HepG2 (cell line): ENCODE results near the gene NACC2. TPM values are rescaled to one million over a fixed set of nuclear protein-coding genes. Genes with fewer than 3 reads are reported as not detected.

Experiments
- ATAC-seq: fragments of 200-7000 bp; cut with Tn5 transposase; 3 replicates; pipeline ENCODE4 v1.9.1; 2020; ENCODE audit warnings: mild to moderate bottlenecking, moderate library complexity
- BruUV-seq: library from RNA; stranded (reverse); fragments of 400-500 nt; replicated peaks from 2 replicates; lab custom pipeline; 2021; lab: Mats Ljungman, UMichigan
- CTCF ChIA-PET: fragments of 300-600 bp; formaldehyde crosslinking; extraction: SDS; loops from one replicate; lab custom pipeline; 2021; ENCODE audit warnings: low total read pairs, inconsistent platforms, low intra/inter-chr PET ratio; lab: Yijun Ruan, JAX
- POLR2A ChIA-PET: fragments of 350-600 bp; sonication (Branson Sonifier 250); formaldehyde crosslinking; loops from one replicate; lab custom pipeline; 2020; ENCODE audit warnings: antibody characterized with exemption, inconsistent platforms; lab: Yijun Ruan, JAX
- DNase-seq: peaks from one replicate; pipeline ENCODE4 v3.0.0-alpha.2; 2015; ENCODE audit warnings: low spot score
- FAIRE-seq: peaks from 3 replicates; lab custom pipeline; 2011; peaks lifted over from hg19 to GRCh38; lab: Jason Lieb, UNC
- H2AFZ ChIP-seq: one replicate; pipeline ENCODE4 v1.6.1; 2011; ENCODE audit warnings: low read length, inconsistent platforms
- H3K27ac ChIP-seq: fragments of 300-600 bp; 3 replicates; pipeline ENCODE4 v1.8.0; 2011; ENCODE audit warnings: mixed run types, mild to moderate bottlenecking, mixed read lengths, low read length, inconsistent platforms; ENCODE audit not compliant: insufficient read depth; ENCODE audit errors: extremely low read length
- H3K27me3 ChIP-seq, 2 experiments: fragments of 200-600 bp in 1 of 2; 2 replicates in 1 of 2; 3 replicates in 1 of 2; pipeline versions ENCODE4 v1.6.0 to v1.8.0; 2011; ENCODE audit warnings: low read length in 2 of 2, mild to moderate bottlenecking in 2 of 2, moderate library complexity in 2 of 2, inconsistent platforms in 1 of 2; ENCODE audit not compliant: insufficient read depth in 2 of 2, control insufficient read depth in 1 of 2
- H3K36me3 ChIP-seq, 2 experiments: fragments of 200-600 bp in 1 of 2; replicated peaks in 1 of 2; 2 replicates in 1 of 2; 3 replicates in 1 of 2; pipeline versions ENCODE4 v1.5.1 to v1.8.0; 2011; ENCODE audit warnings: low read length in 2 of 2, inconsistent platforms in 1 of 2; ENCODE audit not compliant: insufficient read depth in 2 of 2, control insufficient read depth in 1 of 2
- H3K4me1 ChIP-seq: 2 replicates; pipeline ENCODE4 v1.5.1; 2012; ENCODE audit warnings: low read length, inconsistent platforms; ENCODE audit not compliant: insufficient read depth
- H3K4me2 ChIP-seq: 2 replicates; pipeline ENCODE4 v1.6.0; 2011; ENCODE audit warnings: low read depth, low read length, inconsistent platforms
- H3K4me3 ChIP-seq, 3 experiments: fragments of 200-600 bp in 1 of 3; sonication (generic), shearing (Covaris generic) in 1 of 3; replicated peaks in 1 of 3; 2 replicates each; pipeline ENCODE4 v1.5.1; 2011 to 2016; ENCODE audit warnings: low read length in 3 of 3, inconsistent platforms in 2 of 3, low read depth in 2 of 3, mild to moderate bottlenecking in 2 of 3, control low read depth in 1 of 3, mixed read lengths in 1 of 3; ENCODE audit not compliant: insufficient read depth in 1 of 3
- H3K79me2 ChIP-seq: one replicate; pipeline ENCODE4 v1.6.1; 2011; ENCODE audit warnings: low read length, inconsistent platforms; ENCODE audit not compliant: insufficient read depth
- H3K9ac ChIP-seq: 2 replicates; pipeline ENCODE4 v1.6.0; 2011; ENCODE audit warnings: mild to moderate bottlenecking, low read depth, low read length, inconsistent platforms; ENCODE audit not compliant: insufficient read depth
- H3K9me3 ChIP-seq: 2 replicates; pipeline ENCODE4 v1.5.1; 2012; ENCODE audit warnings: mild to moderate bottlenecking, low read length
- H4K20me1 ChIP-seq: 2 replicates; pipeline ENCODE4 v1.6.0; 2011; ENCODE audit warnings: inconsistent platforms, mild to moderate bottlenecking, low read length, moderate library complexity; ENCODE audit not compliant: insufficient read depth
- EZH2 ChIP-seq: conservative IDR thresholded peaks from 2 replicates; pipeline ENCODE4 v1.6.1; 2012; ENCODE audit warnings: mild to moderate bottlenecking, low read depth, low read length, moderate library complexity
- WGBS: methylation state at CpG from one replicate; pipeline ENCODE4 v1.1.6; 2017; ENCODE audit warnings: low lambda C conversion rate; 5-methylcytosine and 5-hydroxymethylcytosine counted together
- in situ Hi-C: cut with HindIII; loops from 2 replicates; pipeline ENCODE4 v1.10.0; 2017; ENCODE audit warnings: low pct_unique_long_range_greater_than_20kb; ENCODE audit not compliant: extremely low pct_ligation_motif_present
- intact Hi-C: fragments of 100-400 bp; cut with micrococcal nuclease; formaldehyde crosslinking; loops from one replicate; pipeline ENCODE4 v1.10.0; 2022; ENCODE audit not compliant: unreplicated experiment
- polyA plus RNA-seq, 8 experiments: library from polyadenylated mRNA; depleted of rRNA in 3 of 8; stranded (reverse) in 7 of 8; unstranded in 1 of 8; fragments of >200 nt; fragmentation: Illumina TruSeq in 4 of 8; extraction: Trizol in 4 of 8; gene quantifications; 2 replicates each; pipeline versions ENCODE4 v1.2.1 to v1.2.3, GENCODE V29; 2011 to 2016; ENCODE audit warnings: low read depth in 4 of 8, missing spikeins in 1 of 8, mixed read lengths in 1 of 8; ENCODE audit not compliant: insufficient read depth in 1 of 8
- total RNA-seq, 5 experiments: library from RNA; depleted of rRNA; stranded (reverse); fragments of >200 nt; fragmentation: Illumina TruSeq; extraction: Trizol; gene quantifications; 2 replicates each; pipeline ENCODE4 v1.2.3, GENCODE V29; 2016; ENCODE audit warnings: low read depth in 1 of 5
- TF ChIP-seq, protein P1 (sequence below), 2 experiments: sonication (generic) in 1 of 2; formaldehyde crosslinking in 1 of 2; IDR thresholded peaks; 2 replicates each; pipeline versions ENCODE4 v1.6.1 to v1.9.0; 2014 to 2022; ENCODE audit warnings: antibody characterized with exemption in 1 of 2, borderline replicate concordance in 1 of 2, inconsistent platforms in 1 of 2, low read depth in 1 of 2, missing genetic modification reagents in 1 of 2
- TF ChIP-seq, protein P2 (sequence below): sonication (generic); formaldehyde crosslinking; IDR thresholded peaks from 2 replicates; pipeline ENCODE4 v1.5.0; 2020; ENCODE audit warnings: mild to moderate bottlenecking, missing genetic modification reagents, moderate library complexity

NACC2 gene
- total and polyA plus RNA-seq, 2 of the 13 experiments (the other 11 are each of a cell fraction or from before 2014, with no cell fraction given) = 5.9 to 12.3 TPM

DNA sequence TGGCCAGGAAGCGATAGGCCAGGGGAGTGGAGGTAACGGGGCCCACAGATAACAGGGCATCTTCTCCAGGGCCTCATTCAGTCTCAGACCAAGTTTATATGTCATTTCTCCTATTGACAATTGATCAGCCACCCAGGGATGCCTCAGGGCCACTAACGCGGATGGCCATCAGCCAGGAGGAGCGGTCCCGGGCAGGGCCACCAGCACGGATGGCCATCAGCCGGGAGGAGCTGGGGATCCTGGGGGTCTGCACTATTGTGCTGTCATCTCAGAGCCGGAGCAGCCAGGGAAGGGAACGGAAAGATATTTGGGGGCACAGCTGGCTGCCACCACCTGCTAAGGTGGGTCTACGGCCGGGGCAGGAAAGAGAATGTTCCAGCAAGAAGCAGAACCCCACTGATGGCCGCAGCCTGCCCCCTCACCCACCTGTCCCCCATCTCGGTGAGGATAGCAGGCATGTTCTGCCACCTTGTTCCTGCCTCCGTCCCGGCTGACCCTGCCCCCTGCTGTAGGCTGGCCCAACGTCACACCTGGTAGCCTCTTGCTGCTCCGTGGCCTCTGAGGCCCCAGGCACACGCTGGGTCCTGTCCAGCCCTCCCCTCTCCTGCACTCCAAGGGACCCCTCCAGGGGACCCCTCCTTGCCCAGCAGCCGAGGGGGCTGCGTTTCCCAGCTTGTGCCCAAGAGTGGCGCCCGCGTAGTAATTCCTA, 112.4 kb downstream of the NACC2 start:
- ChIA-PET POLR2A (no interaction called here), CTCF (no interaction called here)
- DNase-seq (no peak), ATAC-seq (peak; percentile 37; the same call in 2 of the 3 replicates), FAIRE-seq (no peak)
- 59% methylated on average over 13 of the region's 24 CpGs for WGBS
- in situ Hi-C loops (loop anchor here (25.0 kb wide), 1 partner anchor 280 kb away; no protein-coding TSS in a partner anchor), intact Hi-C loops (no loop called here)
- no peak overlapping the region for H3K4me3 ChIP-seq
- peaks cover 17% of the 10 kb centered on the region for H3K4me1 ChIP-seq
- 0 out of 2 replicates have a peak, but pooled peaks cover 2% of the 10 kb centered on the region for H4K20me1 ChIP-seq
- no peak overlapping the region for H3K9ac ChIP-seq
- H3K27me3 ChIP-seq = peaks cover 25 to 77% of the 10 kb centered on the region in 2 experiments
- H2AFZ ChIP-seq = no peak overlapping the region
- H3K27ac ChIP-seq = no peak overlapping the region
- TF ChIP-seq, protein P1, sequence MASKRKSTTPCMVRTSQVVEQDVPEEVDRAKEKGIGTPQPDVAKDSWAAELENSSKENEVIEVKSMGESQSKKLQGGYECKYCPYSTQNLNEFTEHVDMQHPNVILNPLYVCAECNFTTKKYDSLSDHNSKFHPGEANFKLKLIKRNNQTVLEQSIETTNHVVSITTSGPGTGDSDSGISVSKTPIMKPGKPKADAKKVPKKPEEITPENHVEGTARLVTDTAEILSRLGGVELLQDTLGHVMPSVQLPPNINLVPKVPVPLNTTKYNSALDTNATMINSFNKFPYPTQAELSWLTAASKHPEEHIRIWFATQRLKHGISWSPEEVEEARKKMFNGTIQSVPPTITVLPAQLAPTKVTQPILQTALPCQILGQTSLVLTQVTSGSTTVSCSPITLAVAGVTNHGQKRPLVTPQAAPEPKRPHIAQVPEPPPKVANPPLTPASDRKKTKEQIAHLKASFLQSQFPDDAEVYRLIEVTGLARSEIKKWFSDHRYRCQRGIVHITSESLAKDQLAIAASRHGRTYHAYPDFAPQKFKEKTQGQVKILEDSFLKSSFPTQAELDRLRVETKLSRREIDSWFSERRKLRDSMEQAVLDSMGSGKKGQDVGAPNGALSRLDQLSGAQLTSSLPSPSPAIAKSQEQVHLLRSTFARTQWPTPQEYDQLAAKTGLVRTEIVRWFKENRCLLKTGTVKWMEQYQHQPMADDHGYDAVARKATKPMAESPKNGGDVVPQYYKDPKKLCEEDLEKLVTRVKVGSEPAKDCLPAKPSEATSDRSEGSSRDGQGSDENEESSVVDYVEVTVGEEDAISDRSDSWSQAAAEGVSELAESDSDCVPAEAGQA (IDR thresholded peaks at IDR 0.05; ENCODE audit: low read depth) = no peak
- TF ChIP-seq, protein P1 (CRISPR knock-in tag; IDR thresholded peaks at IDR 0.05; ENCODE audit: borderline replicate concordance) = no peak
- TF ChIP-seq, protein P2, sequence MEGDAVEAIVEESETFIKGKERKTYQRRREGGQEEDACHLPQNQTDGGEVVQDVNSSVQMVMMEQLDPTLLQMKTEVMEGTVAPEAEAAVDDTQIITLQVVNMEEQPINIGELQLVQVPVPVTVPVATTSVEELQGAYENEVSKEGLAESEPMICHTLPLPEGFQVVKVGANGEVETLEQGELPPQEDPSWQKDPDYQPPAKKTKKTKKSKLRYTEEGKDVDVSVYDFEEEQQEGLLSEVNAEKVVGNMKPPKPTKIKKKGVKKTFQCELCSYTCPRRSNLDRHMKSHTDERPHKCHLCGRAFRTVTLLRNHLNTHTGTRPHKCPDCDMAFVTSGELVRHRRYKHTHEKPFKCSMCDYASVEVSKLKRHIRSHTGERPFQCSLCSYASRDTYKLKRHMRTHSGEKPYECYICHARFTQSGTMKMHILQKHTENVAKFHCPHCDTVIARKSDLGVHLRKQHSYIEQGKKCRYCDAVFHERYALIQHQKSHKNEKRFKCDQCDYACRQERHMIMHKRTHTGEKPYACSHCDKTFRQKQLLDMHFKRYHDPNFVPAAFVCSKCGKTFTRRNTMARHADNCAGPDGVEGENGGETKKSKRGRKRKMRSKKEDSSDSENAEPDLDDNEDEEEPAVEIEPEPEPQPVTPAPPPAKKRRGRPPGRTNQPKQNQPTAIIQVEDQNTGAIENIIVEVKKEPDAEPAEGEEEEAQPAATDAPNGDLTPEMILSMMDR (CRISPR knock-in tag) = peak; percentile 26; the same call in 1 of the 2 replicates
- 0 out of 2 replicates have a peak, but pooled peaks have one; percentile 16 for TF ChIP-seq EZH2
- no TSS peak for BruUV-seq
- no peaks in the 10 kb centered on the region for H3K9me3 ChIP-seq
- no peaks in the 10 kb centered on the region for H3K79me2 ChIP-seq
- no peaks in the 10 kb centered on the region for H3K36me3 ChIP-seq
- peak overlapping the region; percentile 12; the same call in 1 of the 2 replicates for H3K4me2 ChIP-seq
